Peyer's patch (tissue), 4 donors: ENCODE measurements around the gene PTS.

Source experiments
- CTCF ChIP-seq, 6 experiments: fragments of 450-650 bp in 4 of 6; fragments of 200-600 bp in 2 of 6; sonication (generic) in 1 of 6; IDR thresholded peaks; one replicate each; pipeline ENCODE4 v1.5.1; 2017 to 2019; ENCODE audit warnings: antibody characterized with exemption in 6 of 6, mild to moderate bottlenecking in 3 of 6, moderate library complexity in 1 of 6
- POLR2A ChIP-seq, 2 donors: fragments of 450-650 bp; IDR thresholded peaks; one replicate each; pipeline ENCODE4 v1.5.1; 2017; ENCODE audit warnings: antibody characterized with exemption in 2 of 2, mild to moderate bottlenecking in 2 of 2, moderate library complexity in 2 of 2

GRCh38 chr11:112231952-112232351, 5.7 kb downstream of the PTS start:
- no peak for TF ChIP-seq CTCF (IDR thresholded peaks at IDR 0.05)
- TF ChIP-seq POLR2A (IDR thresholded peaks at IDR 0.05), result no peak
